ENCODE measurements around the gene KATNB1.

- TF ChIP-seq CTCF (IDR thresholded peaks at IDR 0.05; ENCODE audit: low read depth, low read length, poor library complexity, severe bottlenecking), result no peak
- no peak for TF ChIP-seq EZH2phosphoT487 (IDR thresholded peaks at IDR 0.05; ENCODE audit: borderline replicate concordance, low read length)
These were observed 46.4 kb upstream of the KATNB1 start for GRCh38 chr16:57688987-57689761.
